PC-3 (cell line): ENCODE data around the gene SOCS2.
"Not testable (repeated sequence)": the region's sequence is repeated elsewhere in the genome, so short reads cannot be mapped to it uniquely, and the experiment has no call there.

Experiments
- EZH2 ChIP-seq: fragments of 300-600 bp; sonication (generic); IDR thresholded peaks from one replicate; pipeline ENCODE4 v1.6.1; 2017; ENCODE audit warnings: antibody characterized with exemption, mild to moderate bottlenecking, low read length; ENCODE audit not compliant: unreplicated experiment
- EZH2phosphoT487 ChIP-seq: fragments of 300-600 bp; sonication (generic); IDR thresholded peaks from 2 replicates; pipeline ENCODE4 v1.6.1; 2018; ENCODE audit warnings: mild to moderate bottlenecking, antibody characterized with exemption, low read length, borderline replicate concordance
- TF ChIP-seq, protein P1 (sequence below): fragments of 300-600 bp; sonication (generic); conservative IDR thresholded peaks from 2 replicates; pipeline ENCODE4 v1.5.1; 2017; ENCODE audit warnings: antibody characterized with exemption, low read depth, mild to moderate bottlenecking, low read length

DNA sequence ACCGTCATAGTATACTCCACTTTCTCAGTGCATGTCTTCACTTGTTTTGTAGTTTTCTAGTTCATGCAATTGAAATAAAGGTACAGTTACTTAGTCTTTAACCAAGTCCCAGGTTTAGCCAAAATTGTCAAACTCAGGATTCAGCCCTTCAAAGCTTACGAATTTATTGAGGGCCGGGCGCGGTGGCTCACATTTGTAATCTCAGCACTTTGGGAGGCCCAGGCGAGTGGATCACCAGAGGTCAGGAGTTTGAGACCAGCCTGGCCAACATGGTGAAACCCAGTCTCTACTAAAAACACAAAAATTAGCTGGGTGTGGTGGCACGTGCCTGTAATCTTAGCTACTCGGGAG is 52.8 kb downstream of the SOCS2 start:
- TF ChIP-seq, protein P1, sequence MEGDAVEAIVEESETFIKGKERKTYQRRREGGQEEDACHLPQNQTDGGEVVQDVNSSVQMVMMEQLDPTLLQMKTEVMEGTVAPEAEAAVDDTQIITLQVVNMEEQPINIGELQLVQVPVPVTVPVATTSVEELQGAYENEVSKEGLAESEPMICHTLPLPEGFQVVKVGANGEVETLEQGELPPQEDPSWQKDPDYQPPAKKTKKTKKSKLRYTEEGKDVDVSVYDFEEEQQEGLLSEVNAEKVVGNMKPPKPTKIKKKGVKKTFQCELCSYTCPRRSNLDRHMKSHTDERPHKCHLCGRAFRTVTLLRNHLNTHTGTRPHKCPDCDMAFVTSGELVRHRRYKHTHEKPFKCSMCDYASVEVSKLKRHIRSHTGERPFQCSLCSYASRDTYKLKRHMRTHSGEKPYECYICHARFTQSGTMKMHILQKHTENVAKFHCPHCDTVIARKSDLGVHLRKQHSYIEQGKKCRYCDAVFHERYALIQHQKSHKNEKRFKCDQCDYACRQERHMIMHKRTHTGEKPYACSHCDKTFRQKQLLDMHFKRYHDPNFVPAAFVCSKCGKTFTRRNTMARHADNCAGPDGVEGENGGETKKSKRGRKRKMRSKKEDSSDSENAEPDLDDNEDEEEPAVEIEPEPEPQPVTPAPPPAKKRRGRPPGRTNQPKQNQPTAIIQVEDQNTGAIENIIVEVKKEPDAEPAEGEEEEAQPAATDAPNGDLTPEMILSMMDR = not testable (repeated sequence)
- TF ChIP-seq EZH2phosphoT487, EZH2: not testable (repeated sequence)
